K562 (cell line): Measurements from ENCODE around the gene ANKLE2. TPM values are rescaled to one million over a fixed set of nuclear protein-coding genes. Genes with fewer than 3 reads are reported as not detected.

Experiments used
- CBX5 ChIP-seq: IDR thresholded peaks from 2 replicates; pipeline ENCODE4 v1.6.1; 2014; ENCODE audit warnings: low read depth, borderline replicate concordance
- CHD2 ChIP-seq: IDR thresholded peaks from 2 replicates; pipeline ENCODE4 v1.6.1; 2011; ENCODE audit warnings: low read depth, low read length
- DNMT1 ChIP-seq: fragments of 450-650 bp; IDR thresholded peaks from 2 replicates; pipeline ENCODE4 v1.6.1; 2016; ENCODE audit warnings: antibody characterized with exemption, mild to moderate bottlenecking
- ESRRA ChIP-seq: fragments of 450-650 bp; IDR thresholded peaks from 2 replicates; pipeline ENCODE4 v1.6.1; 2014; ENCODE audit warnings: low read depth, mild to moderate bottlenecking, moderate library complexity, borderline replicate concordance
- ETV1 ChIP-seq: fragments of 450-650 bp; conservative IDR thresholded peaks from 2 replicates; pipeline ENCODE4 v1.6.1; 2016; ENCODE audit warnings: missing genetic modification characterization, control low read depth, low read depth, missing compliant biosample characterization
- HES1 ChIP-seq: fragments of 450-650 bp; IDR thresholded peaks from 2 replicates; pipeline ENCODE4 v1.6.1; 2016; ENCODE audit warnings: low read depth, mild to moderate bottlenecking, moderate library complexity
- MEIS2 ChIP-seq: fragments of 450-650 bp; IDR thresholded peaks from 2 replicates; pipeline ENCODE4 v1.6.1; 2014; ENCODE audit warnings: mild to moderate bottlenecking; ENCODE audit not compliant: partially characterized antibody
- NCOR1 ChIP-seq: fragments of 450-650 bp; IDR thresholded peaks from 2 replicates; pipeline ENCODE4 v1.6.1; 2016; ENCODE audit warnings: mild to moderate bottlenecking, moderate library complexity
- NELFE ChIP-seq: IDR thresholded peaks from 2 replicates; pipeline ENCODE4 v1.6.1; 2011; ENCODE audit warnings: mild to moderate bottlenecking; ENCODE audit not compliant: insufficient read depth, insufficient read length
- POLR2G ChIP-seq: fragments of 200-400 bp; formaldehyde crosslinking; IDR thresholded peaks from 2 replicates; pipeline ENCODE4 v1.6.1; 2017; ENCODE audit warnings: low read depth, mild to moderate bottlenecking, antibody characterized with exemption, low read length, moderate library complexity
- POLR3A ChIP-seq: IDR thresholded peaks from 2 replicates; pipeline ENCODE4 v1.6.1; 2011; ENCODE audit warnings: borderline replicate concordance, mild to moderate bottlenecking, moderate library complexity; ENCODE audit not compliant: insufficient read length, insufficient read depth; ENCODE audit errors: extremely low read depth
- REST ChIP-seq, 2 experiments: fragments of 450-650 bp; formaldehyde crosslinking in 1 of 2; IDR thresholded peaks; 2 replicates each; pipeline versions ENCODE4 v1.4.0 to v1.6.1; 2014 to 2020; ENCODE audit warnings: mild to moderate bottlenecking in 2 of 2, borderline replicate concordance in 1 of 2, low read depth in 1 of 2
- SAFB ChIP-seq: fragments of 200-400 bp; formaldehyde crosslinking; IDR thresholded peaks from 2 replicates; pipeline ENCODE4 v1.6.1; 2017; ENCODE audit warnings: low read depth, low read length, borderline replicate concordance
- SIN3A ChIP-seq, 2 experiments: fragments of 150-350 bp in 1 of 2; IDR thresholded peaks; 2 replicates each; pipeline ENCODE4 v1.6.1; 2011 to 2016; ENCODE audit warnings: borderline replicate concordance in 2 of 2, low read depth in 2 of 2, low read length in 2 of 2, mild to moderate bottlenecking in 2 of 2, moderate library complexity in 2 of 2; ENCODE audit not compliant: control insufficient read depth in 1 of 2
- ZBTB8A ChIP-seq: fragments of 450-650 bp; IDR thresholded peaks from 2 replicates; pipeline ENCODE4 v1.6.1; 2018; ENCODE audit warnings: mild to moderate bottlenecking, moderate library complexity; ENCODE audit not compliant: partially characterized antibody
- ZNF395 ChIP-seq: fragments of 200-800 bp; sonication (Bioruptor generic); IDR thresholded peaks from 2 replicates; pipeline ENCODE4 v1.6.1; 2017; ENCODE audit warnings: missing genetic modification characterization, missing compliant biosample characterization
- polyA plus RNA-seq, 8 experiments: library from polyadenylated mRNA; depleted of rRNA in 4 of 8; stranded (reverse) in 5 of 8; unstranded in 3 of 8; fragments of >200 nt; fragmentation: Nextera tagmentation in 2 of 8; fragmentation: Illumina TruSeq in 1 of 8; extraction: Ambion mirVana in 2 of 8; extraction: Trizol in 1 of 8; gene quantifications; 2 replicates each; pipeline versions ENCODE4 v1.2.1 to v1.2.3, GENCODE V29; 2011 to 2014; ENCODE audit warnings: inconsistent platforms in 1 of 8, missing spikeins in 1 of 8
- total RNA-seq, 7 experiments: library from RNA; depleted of rRNA in 6 of 7; stranded (reverse); fragments of >200 nt in 6 of 7; fragmentation: Illumina TruSeq in 2 of 7; extraction: Trizol in 2 of 7; gene quantifications; 2 replicates each; pipeline versions ENCODE4 v1.2.1 to v1.2.3, GENCODE V29; 2011 to 2021; ENCODE audit warnings: low replicate concordance in 1 of 7

The ANKLE2 gene
- total and polyA plus RNA-seq, 9 of the 15 experiments (the other 6 are each of a cell fraction or from before 2014, with no cell fraction given): 3.2 to 57.7 (median 45.6) TPM

GRCh38 chr12:132710405-132711079, 51.1 kb downstream of the ANKLE2 start, which contains the start of gene PGAM5 (continued):
- peak; percentile 5; the same call in 1 of the 2 replicates for TF ChIP-seq REST (IDR thresholded peaks at IDR 0.05; ENCODE audit: borderline replicate concordance)
- peak; percentile 67; the same call in 1 of the 2 replicates for TF ChIP-seq REST (CRISPR knock-in tag; IDR thresholded peaks at IDR 0.05; ENCODE audit: low read depth)
- 0 out of 2 replicates have a peak, but pooled peaks have one; percentile 36 for TF ChIP-seq CBX5
- TF ChIP-seq POLR2G: peak; percentile 93
- peak; percentile 77; the same call in 1 of the 2 replicates for TF ChIP-seq ZNF395 (CRISPR knock-in tag)
- peak; percentile 76 for TF ChIP-seq ETV1 (tag)
- TF ChIP-seq NCOR1: no peak
- no peak for TF ChIP-seq ZBTB8A
- TF ChIP-seq MEIS2: peak; percentile 65
- TF ChIP-seq POLR3A: no peak
- TF ChIP-seq NELFE: no peak
- peak; percentile 91 for TF ChIP-seq CHD2
- no peak for TF ChIP-seq HES1
- peak; percentile 67; the same call in 1 of the 2 replicates for TF ChIP-seq ESRRA
- TF ChIP-seq DNMT1: no peak
- peak; percentile 99 for TF ChIP-seq SAFB
- TF ChIP-seq SIN3A (IDR thresholded peaks at IDR 0.05; ENCODE audit: borderline replicate concordance in 2 of 2, control insufficient read depth in 1 of 2, low read depth in 2 of 2, low read length in 2 of 2): peak; percentile 49 to 90; a peak in 3 of 4 replicates
